Measurements from ENCODE around the gene DDN. TPM values are rescaled to one million over a fixed set of nuclear protein-coding genes. Genes with fewer than 3 reads are reported as not detected.
A peak's percentile ranks its signal among the peaks of the same experiment; 100 is the strongest.

DDN gene
- total and polyA plus RNA-seq, 9 of the 15 experiments (the other 6 are each of a cell fraction or from before 2014, with no cell fraction given) = 0.03 to 3.6 (median 1.6) TPM

GRCh38 chr12:48956279-48957140 lies 42.7 kb downstream of the DDN start (continued):
- peak; percentile 49; the same call in 1 of the 2 replicates for TF ChIP-seq NKRF (IDR thresholded peaks at IDR 0.05; ENCODE audit: borderline replicate concordance)
- TF ChIP-seq BCLAF1 (IDR thresholded peaks at IDR 0.05; ENCODE audit: borderline replicate concordance in 1 of 2, control insufficient read depth in 1 of 2, low read depth in 2 of 2, low read length in 1 of 2) = no peak
- no peak for TF ChIP-seq CREB1 (IDR thresholded peaks at IDR 0.05)
- 0 out of 2 replicates have a peak, but pooled peaks have one; percentile 4 for TF ChIP-seq CREB1 (CRISPR knock-in tag; IDR thresholded peaks at IDR 0.05)
- no peak for TF ChIP-seq NR0B1 (IDR thresholded peaks at IDR 0.05; ENCODE audit: partially characterized antibody)
- no peak for TF ChIP-seq ZNF707 (CRISPR knock-in tag; conservative IDR thresholded peaks at IDR 0.05)
- TF ChIP-seq HCFC1 (IDR thresholded peaks at IDR 0.05; ENCODE audit: low read depth, low read length) = no peak
- TF ChIP-seq SP1 (CRISPR knock-in tag; IDR thresholded peaks at IDR 0.05) = peak; percentile 14; the same call in 1 of the 2 replicates
- TF ChIP-seq MTA3 (IDR thresholded peaks at IDR 0.05; ENCODE audit: borderline replicate concordance) = peak; percentile 67; the same call in 1 of the 2 replicates
- peak; percentile 71; the same call in 1 of the 2 replicates for TF ChIP-seq MTA1 (IDR thresholded peaks at IDR 0.05; ENCODE audit: borderline replicate concordance)
- TF ChIP-seq ATF7 (IDR thresholded peaks at IDR 0.05) = 0 out of 2 replicates have a peak, but pooled peaks have one; percentile 7
- TF ChIP-seq ZNF655 (CRISPR knock-in tag; IDR thresholded peaks at IDR 0.05) = no peak
- no peak for TF ChIP-seq IRF2 (CRISPR knock-in tag; IDR thresholded peaks at IDR 0.05)
- peak; percentile 4; the same call in 1 of the 2 replicates for TF ChIP-seq MYC (IDR thresholded peaks at IDR 0.05; ENCODE audit: low read depth, low read length)
- no peak for TF ChIP-seq MYC (CRISPR knock-in tag; IDR thresholded peaks at IDR 0.05; ENCODE audit: borderline replicate concordance, low read depth)
- TF ChIP-seq ZBTB1 (CRISPR knock-in tag; IDR thresholded peaks at IDR 0.05; ENCODE audit: borderline replicate concordance, low read depth) = no peak
- TF ChIP-seq FIP1L1 (IDR thresholded peaks at IDR 0.05; ENCODE audit: low read depth, low read length, poor library complexity, severe bottlenecking) = no peak
- peak; percentile 35; the same call in 1 of the 2 replicates for TF ChIP-seq EP400 (IDR thresholded peaks at IDR 0.05)
- no peak for TF ChIP-seq POLR3G (IDR thresholded peaks at IDR 0.05; ENCODE audit: extremely low read depth, insufficient read length, insufficient replicate concordance)
- TF ChIP-seq HMG20B (CRISPR knock-in tag; IDR thresholded peaks at IDR 0.05) = no peak

Measured in K562 (cell line).